CD1c-positive myeloid dendritic cell (primary cell): ENCODE measurements around the gene RIMBP2.

Experiments used
- DNase-seq: peaks from one replicate; pipeline ENCODE4 v3.0.0-alpha.2; 2016; ENCODE audit errors: extremely low spot score

RIMBP2 gene

DNA sequence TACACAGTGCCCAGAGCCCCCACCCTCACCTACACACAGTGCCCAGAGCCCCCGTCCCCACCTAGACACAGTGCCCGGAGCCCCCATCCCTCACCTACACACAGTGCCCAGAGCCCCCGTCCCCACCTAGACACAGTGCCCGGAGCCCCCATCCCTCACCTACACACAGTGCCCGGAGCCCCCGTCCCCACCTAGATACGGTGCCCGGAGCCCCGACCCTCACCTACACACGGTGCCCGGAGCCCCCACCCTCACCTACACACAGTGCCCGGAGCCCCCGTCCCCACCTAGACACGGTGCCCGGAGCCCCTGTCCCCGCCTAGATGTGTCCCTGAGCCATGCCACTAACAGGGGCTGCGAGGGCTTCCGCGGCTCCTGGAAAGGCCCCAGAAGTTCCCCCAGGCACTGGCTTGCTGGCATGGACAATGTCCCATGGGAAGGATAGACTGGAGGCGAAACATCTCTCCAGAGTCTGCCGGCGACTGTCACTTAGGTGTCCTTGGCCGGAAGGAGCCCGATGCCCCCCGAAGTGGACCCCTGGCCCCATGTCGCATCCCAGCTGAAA is 232.4 kb downstream of the RIMBP2 start:
- DNase-seq = no peak

DNA sequence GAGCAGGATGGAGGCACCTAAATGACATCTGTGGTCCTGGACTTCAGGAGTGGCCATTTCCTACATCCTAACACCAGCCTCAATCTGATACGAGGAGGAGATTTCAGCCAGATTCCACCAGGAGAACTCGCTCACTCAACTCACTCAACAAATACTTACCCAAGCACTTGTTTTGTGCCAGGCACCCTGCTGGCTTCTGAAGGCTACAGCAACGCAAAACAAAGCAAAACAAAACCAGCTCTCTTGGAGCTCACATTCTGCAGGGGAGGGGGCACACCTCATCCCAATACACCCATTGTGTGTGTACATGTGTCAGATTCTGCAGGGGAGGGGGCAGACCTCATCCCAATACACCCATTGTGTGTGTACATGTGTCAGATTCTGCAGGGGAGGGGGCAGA is 233.7 kb downstream of the RIMBP2 start:
- no peak for DNase-seq

- no peak for DNase-seq
Observed at GRCh38 chr12:130481392-130481879, 234.7 kb downstream of the RIMBP2 start.

DNA sequence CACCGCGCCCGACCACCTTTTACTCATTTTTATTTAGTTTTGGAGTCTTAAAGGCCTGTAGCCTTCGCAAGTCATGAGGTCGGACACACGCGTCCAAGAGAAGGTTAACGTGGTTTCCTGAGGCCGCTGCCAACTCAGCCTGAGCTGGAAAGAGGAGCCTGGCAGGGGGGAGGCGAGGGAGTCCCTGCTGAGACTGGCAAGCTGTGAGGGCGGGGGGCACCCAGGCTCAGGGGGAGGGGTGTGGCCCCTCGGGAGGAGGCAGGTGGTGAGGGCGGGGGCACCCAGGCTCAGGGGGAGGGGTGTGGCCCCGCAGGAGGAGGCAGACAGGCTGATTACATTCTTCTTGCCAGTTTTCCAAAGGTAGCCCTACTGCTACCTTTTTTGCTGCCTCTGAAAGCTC is 235.2 kb downstream of the RIMBP2 start:
- DNase-seq = no peak

GRCh38 chr12:130480231-130480630 is 235.9 kb downstream of the RIMBP2 start:
- no peak for DNase-seq

GRCh38 chr12:130479401-130480125 is 236.5 kb downstream of the RIMBP2 start:
- DNase-seq = no peak

DNA sequence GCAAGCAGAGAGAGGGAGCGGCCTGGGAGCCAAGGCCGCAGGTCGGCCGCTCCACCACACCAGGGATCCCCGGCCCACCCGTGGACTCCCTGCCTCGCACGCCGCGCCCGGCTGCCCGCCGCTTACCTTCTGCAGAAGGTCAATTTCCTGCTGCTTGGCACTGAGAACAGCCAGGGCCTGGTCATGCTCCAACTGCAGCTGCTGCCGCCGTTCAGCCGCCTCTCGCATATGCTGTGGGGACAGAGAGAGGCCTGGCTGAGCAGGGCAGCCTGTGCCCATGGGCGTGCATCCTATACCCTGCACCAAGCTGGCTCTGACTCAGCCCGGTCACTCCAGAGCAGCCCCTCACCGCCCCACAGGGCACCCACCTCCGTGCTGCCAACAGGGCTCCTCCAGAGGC is 237.3 kb downstream of the RIMBP2 start:
- no peak for DNase-seq

- no peak for DNase-seq
Observed at GRCh38 chr12:130477701-130478100, 238.4 kb downstream of the RIMBP2 start.

DNA sequence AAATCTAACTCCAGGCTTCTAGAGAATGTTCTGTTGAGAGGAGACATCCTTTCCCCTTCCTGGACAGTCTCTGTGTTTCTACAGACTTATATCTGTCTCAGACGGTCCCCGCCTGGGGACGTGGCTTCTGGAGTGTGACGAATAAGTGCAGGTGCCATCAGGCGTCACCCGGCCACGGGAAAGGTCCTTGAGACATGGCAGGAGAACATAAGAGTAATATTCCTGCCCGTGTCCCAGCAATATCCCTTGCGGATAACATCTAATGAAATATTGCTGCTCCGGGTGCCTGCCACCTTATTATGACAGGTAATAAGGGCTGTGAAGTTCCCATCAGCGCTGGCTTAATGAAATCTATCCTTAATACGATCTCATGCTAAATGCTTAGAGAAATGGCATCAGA is 238.8 kb downstream of the RIMBP2 start:
- DNase-seq = no peak

DNA sequence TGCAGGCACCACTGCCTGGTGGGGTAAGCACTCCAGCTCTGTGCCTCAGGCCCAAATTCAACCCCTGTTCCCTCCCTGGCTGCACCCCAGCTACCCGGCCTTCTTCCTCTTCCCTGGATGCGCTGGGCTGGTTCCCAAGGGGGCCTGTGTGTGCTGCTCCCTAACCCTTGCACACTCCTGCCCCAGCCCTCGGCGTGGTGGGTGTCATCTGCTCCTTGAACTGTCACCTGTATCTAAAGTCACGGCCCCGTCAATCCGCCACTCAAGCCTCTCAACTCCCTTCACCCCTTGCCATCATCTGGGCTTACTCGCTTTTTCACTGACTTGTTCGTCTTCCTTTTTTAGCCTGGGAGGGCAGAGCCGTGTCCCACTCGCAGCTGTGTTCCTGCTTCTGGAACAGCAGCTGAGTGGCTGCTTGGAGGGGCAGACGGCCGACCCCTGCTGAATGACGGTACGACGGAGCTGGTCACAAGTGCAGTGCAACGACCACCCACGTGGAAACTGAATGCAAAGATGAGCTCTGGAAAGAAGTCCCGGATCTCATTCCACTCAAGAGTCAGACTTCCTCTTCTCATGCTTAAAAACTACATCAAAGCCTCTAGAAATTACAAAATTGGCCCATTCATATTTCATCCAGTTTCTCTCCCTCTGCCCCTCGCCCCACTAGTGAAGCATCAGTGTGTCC is 239.5 kb downstream of the RIMBP2 start:
- no peak for DNase-seq

DNA sequence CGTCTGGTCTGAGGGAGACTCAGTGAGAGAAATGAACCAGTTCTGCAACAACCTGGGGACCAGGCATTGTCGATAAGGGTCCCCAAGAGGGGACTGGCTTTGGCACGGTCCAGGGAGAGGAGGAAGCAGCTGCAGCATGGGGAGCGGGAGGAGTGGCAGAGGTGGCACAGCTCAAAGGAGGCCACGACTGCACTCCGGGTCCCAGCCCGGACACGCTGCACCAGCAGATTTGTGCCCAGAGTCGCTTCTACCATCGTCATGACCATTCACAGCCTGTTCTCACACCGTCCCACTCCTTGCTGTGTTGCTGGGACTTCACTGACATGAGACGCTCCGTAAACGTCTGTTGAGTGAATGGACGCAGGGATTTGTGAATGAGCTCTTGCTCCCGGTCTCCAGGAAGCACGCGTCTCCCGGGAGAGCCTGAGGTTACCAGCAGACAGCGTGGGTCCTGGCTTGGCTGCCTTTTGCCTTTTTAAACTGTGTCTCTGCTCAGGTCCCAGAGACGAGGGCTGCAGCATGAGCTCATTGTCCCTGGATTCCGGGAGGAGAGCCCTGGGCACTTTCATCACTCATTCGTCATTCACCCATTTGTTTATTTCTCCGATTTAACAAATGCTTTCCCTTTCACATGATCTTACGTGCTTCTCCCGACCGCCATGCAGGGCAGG is 241.4 kb downstream of the RIMBP2 start:
- no peak for DNase-seq

- no peak for DNase-seq
Observed at GRCh38 chr12:130473266-130473665, 242.8 kb downstream of the RIMBP2 start.

DNA sequence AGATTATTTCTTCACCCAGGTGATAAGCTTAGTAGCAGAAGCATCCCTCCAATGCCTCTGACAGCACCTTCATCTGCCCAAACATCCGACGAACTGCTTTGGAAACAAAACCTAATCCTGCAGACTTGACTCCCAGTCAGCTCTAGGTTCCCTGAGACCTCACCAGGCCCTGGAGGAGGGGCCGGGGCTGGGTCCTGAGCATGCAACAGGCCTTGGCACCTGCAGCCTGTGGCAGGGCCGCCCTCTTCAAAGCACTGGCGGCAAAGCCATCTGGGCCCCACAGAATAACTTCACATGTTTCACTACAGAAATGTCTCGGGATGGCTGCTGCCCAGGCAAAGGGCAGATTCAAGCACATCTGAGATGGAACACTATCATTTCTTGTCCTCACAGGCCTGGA is 245.1 kb downstream of the RIMBP2 start:
- DNase-seq = no peak

DNA sequence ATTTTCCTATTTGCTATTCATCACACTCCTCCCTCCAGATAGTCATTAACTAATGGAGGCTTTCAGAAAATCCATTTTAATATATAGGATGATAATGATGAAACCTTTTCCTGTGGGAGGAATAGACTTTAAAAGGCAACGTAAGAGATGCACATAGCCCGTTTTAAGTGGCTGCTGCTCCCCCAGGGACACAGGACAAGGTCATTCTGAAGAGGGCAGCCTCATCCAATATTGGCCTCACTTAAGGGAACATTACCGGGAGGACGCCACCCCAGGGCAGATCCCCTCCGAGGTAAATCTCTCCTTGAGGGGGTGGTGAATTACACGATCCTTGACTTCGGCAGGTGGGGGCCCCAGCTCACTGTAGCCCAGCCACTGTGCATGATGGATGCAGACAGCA is 246.5 kb downstream of the RIMBP2 start:
- no peak for DNase-seq

GRCh38 chr12:130468700-130469245 is 247.3 kb downstream of the RIMBP2 start:
- no peak for DNase-seq

DNA sequence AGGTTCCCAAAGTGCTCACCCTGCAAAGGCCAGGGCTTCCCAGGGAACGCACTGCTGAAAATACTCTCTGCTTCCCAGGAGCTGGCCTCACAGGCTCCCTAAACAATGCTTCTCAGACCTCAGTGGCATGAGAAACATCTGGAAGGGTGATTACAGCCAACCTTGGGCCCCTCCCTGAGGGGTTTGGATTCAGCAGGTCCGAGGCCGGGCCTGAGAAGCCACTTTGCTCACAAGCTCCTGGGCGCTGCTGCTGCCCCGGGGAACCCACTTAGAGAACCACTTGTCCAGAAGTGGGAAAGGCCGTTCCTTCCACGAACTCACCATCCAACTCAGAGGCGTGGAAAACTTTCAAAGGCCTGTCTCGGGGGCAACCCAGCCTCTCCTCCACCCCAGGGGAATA is 247.9 kb downstream of the RIMBP2 start:
- DNase-seq = no peak

- DNase-seq = no peak
Observed at GRCh38 chr12:130465626-130466025, 250.5 kb downstream of the RIMBP2 start.

- no peak for DNase-seq
Observed at GRCh38 chr12:130465046-130465445, 251.1 kb downstream of the RIMBP2 start.

DNA sequence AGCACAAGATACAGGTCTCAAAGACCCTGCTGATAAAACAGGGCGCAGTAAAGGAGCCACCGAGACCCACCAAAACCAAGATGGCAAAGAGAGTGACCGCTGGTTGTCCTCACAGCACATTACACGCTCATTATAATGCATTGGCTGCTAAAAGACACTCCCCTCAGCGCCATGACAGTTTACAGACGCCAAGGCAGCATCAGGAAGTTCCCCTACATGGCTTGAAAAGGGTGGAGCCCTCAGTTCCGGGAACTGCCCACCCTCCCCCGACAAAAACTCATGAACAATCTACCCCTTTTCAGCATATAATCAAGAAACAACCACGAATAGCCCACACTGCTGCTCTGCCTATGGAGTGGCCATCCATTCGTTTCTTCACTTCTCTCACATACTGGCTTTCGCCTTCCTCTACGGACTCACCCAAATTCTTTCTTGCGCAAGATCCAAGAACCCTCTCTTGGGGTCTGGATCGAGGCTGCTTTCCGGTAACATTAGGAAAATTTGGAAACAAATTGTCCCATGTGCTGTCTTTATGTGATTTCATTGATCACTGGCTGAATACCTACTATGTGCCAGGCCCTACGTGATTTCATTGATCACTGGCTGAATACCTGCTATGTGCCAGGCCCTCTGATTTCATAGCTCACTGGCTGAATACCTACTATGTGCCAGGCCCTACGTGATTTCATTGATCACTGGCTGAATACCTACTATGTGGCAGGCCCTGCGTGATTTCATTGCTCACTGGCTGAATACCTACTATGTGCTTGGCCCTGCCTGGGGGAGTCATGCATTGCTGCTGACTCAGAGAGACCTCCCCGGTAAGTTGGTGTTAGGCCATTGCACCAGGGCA is 252.1 kb downstream of the RIMBP2 start:
- DNase-seq = no peak

- DNase-seq = no peak
Observed at GRCh38 chr12:130463275-130463658, 252.8 kb downstream of the RIMBP2 start.

DNA sequence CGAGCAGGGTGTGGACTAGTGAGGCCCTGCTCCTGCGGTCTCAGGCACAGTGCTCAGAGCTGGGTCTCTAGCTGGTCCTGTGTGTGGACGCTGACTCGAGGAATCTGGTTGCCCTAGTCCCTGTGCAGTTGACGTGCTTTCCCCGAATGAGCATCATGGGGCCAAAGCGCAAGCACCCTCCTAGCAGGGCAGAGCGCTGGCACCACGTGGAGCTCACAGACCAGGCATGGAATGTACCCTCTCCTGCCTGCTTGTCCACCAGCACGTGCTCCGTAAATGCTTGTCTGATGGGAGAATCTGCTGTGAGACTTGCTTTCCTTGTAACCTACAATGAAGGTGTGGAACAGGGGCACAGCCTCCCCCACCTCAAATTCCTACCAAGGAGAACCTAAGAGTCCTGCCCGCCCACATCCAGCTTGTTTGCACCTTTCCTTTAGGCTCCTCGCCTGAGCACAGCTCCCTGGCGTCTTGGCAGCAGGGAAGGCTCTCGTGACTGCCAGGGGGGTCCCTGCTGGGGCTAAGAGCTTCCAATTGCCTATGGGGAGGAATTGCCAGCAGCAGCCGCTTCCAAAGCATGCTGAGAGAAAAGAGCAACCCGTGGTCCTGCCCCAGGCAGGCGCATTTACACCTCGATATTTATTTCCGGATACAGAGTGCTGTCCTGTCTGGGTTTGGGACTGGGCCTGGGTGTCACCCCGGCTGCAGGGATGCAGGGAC is 253.4 kb downstream of the RIMBP2 start:
- DNase-seq = no peak
